Stimulated activated effector memory CD8-positive, alpha-beta T cell treated with anti-CD3 and anti-CD28 coated beads, Interleukin-12 subunit alpha, Interleukin-12 subunit beta, amount 100 ng/mL, for 72 hours (primary cell): ENCODE measurements around the gene SLC17A5.

ENCODE experiments used
- ATAC-seq: fragments of 150-1000 bp; cut with Tn5 transposase; 2 replicates; pipeline ENCODE4 v1.10.0; 2021
- DNase-seq, 2 donors: peaks; one replicate each; pipeline ENCODE4 v3.0.0; 2021 to 2022; ENCODE audit warnings: low spot score in 2 of 2
- H3K27ac Mint-ChIP-seq: one replicate; pipeline ENCODE4 v1.8.0; 2022; ENCODE audit warnings: mild to moderate bottlenecking, mixed read lengths
- H3K36me3 Mint-ChIP-seq: one replicate; pipeline ENCODE4 v1.8.0; 2022; ENCODE audit warnings: mild to moderate bottlenecking, mixed read lengths
- H3K4me1 Mint-ChIP-seq: one replicate; pipeline ENCODE4 v1.8.0; 2022; ENCODE audit warnings: mixed read lengths
- H3K4me3 Mint-ChIP-seq: one replicate; pipeline ENCODE4 v1.8.0; 2022; ENCODE audit warnings: mild to moderate bottlenecking, mixed read lengths
- H3K9me3 Mint-ChIP-seq: one replicate; pipeline ENCODE4 v1.8.0; 2022; ENCODE audit warnings: mixed read lengths

The SLC17A5 gene

DNA sequence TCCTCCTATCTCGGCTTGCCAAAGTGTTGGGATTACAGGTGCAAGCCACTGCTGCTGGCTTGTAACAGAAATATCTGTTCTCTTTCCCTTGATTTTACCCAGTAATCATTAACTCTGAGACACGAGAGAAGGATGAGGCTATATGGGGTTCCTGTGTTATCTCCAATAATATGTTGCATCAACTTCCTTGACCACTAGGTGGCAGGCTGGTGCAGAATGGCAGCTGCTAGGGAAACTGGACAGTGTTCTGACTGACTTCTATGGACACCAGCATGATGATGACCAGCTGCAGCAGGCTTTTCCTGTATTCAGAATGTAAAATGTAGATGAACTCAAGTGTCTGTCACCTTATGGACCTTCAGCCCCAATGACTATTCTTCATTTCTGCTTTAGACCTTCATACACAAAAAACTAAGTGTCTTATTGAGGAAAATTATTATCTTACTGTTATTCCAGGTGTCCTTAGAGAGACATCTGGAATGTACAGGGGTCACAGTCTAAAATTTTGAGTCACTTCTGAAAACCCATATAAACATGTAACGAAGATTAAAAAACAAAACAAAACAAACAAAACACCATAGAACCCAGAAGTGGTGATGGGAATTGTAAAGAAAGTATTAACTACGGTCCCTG is 21.8 kb upstream of the SLC17A5 start:
- no peak overlapping the region for H3K4me3 Mint-ChIP-seq
- H3K9me3 Mint-ChIP-seq: no peaks in the 10 kb centered on the region
- H3K27ac Mint-ChIP-seq: no peak overlapping the region
- no peaks in the 10 kb centered on the region for H3K36me3 Mint-ChIP-seq
- peak; percentile 83 for ATAC-seq
- peaks cover 5% of the 10 kb centered on the region for H3K4me1 Mint-ChIP-seq
- peak; percentile 75 to 87 for DNase-seq

DNA sequence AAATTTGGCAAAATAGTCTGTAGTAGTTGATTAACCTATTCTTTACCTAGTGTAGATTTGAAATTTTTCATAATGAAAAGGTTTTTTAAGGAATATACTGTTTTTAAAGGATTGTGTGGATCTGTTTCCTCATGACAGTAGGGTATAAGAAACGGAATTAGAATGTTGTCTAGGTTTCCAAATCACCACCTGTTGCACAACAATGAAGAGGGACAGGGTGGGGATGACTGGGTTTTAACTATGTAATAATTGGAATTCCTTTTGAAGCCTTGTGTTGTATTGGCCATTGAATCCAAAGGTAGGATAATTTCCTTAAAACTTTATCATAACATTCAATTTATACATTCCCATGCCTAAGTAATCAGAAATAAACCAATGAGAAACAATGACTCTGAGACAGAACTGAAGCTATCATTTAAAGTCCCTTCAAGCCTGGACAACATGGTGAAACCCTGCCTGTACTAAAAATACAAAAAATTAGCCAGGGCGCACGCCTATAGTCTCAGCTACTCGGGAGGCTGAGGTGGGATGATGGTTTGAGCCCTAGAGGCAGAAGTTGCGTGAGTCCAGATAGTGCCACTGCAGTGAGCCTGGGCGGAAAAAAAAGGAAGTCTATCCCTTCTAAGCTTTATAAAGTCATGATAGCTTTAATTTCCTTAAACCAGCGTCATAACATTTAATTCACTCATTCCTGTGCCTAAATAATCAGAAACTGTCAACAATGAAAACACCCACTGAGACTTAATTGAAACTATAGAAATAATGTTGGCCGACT is 18.3 kb upstream of the SLC17A5 start:
- Mint-ChIP-seq H3K27ac (no peak overlapping the region), H3K36me3 (no peaks in the 10 kb centered on the region), H3K9me3 (no peaks in the 10 kb centered on the region), H3K4me3 (no peak overlapping the region), H3K4me1 (peaks cover 5% of the 10 kb centered on the region)
- ATAC-seq (no peak), DNase-seq (no peak)

DNA sequence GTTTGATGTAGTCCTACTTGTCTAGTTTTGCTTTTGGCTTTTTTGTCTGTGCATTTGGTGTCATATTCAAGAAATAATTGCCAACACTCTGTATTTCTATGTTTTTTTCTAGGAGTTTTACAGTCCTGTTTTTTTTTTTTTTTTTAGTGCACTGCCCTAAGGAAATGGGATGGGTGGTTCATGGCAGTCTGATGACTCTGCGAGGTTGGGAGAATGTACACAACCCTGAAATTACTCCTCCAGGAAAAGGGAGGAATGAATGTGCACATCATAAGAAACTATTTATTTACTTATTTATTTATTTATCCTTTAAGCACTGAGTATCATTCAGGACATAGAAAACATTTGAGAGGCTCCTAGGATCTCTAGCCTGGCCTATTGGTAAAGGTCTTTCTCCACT is 15.2 kb upstream of the SLC17A5 start:
- no peaks in the 10 kb centered on the region for H3K9me3 Mint-ChIP-seq
- no peak for DNase-seq

DNA sequence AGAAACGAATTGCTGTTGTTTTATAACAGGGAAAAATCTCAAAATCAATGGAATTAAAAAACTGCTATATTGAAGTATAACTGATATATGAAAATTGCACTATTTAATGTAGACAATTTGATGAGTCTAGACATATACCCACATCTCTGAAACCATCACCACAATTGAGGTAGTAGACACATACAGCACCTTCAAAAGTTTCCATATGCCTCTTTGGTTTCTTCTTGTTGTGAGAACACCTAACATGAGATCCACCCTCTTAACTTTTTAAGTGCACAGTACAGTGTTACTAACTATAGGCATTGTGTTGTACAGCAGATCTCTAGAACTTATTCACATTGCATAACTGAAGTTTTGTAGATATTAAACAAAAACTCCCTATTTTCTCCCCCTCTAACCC is 14.0 kb upstream of the SLC17A5 start:
- H3K4me3 Mint-ChIP-seq: no peak overlapping the region
- H3K9me3 Mint-ChIP-seq: no peaks in the 10 kb centered on the region
- no peak for DNase-seq
- H3K4me1 Mint-ChIP-seq: no peaks in the 10 kb centered on the region
- ATAC-seq: peak; percentile 64
- no peak overlapping the region for H3K27ac Mint-ChIP-seq
- H3K36me3 Mint-ChIP-seq: no peaks in the 10 kb centered on the region

More for the DNA sequence above, 15.2 kb upstream of the SLC17A5 start:
- ATAC-seq: no peak
- H3K4me1 Mint-ChIP-seq: no peaks in the 10 kb centered on the region
- no peaks in the 10 kb centered on the region for H3K36me3 Mint-ChIP-seq
- H3K4me3 Mint-ChIP-seq: no peak overlapping the region
- no peak overlapping the region for H3K27ac Mint-ChIP-seq

DNA sequence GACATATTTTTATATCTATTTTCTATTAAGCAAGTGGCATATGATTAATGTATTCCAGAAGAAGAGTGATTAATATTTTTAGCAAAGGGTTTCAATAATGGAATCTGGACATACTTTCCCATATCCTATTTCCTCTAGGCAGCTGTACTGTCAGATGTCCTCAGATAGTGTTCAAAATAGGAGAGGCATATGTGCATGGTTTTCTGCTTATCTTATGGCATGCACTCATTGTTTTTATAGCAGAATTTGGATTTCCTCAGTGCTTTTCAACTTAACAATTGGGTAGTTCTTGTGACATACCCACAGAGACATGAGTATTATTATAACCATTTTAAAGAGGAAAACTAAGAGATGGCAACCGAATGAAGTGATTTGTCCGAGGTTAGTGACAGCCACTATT is 12.6 kb upstream of the SLC17A5 start:
- DNase-seq (no peak), ATAC-seq (no peak)
- Mint-ChIP-seq H3K27ac (no peak overlapping the region), H3K36me3 (no peaks in the 10 kb centered on the region), H3K9me3 (no peaks in the 10 kb centered on the region), H3K4me3 (no peak overlapping the region), H3K4me1 (no peaks in the 10 kb centered on the region)

DNA sequence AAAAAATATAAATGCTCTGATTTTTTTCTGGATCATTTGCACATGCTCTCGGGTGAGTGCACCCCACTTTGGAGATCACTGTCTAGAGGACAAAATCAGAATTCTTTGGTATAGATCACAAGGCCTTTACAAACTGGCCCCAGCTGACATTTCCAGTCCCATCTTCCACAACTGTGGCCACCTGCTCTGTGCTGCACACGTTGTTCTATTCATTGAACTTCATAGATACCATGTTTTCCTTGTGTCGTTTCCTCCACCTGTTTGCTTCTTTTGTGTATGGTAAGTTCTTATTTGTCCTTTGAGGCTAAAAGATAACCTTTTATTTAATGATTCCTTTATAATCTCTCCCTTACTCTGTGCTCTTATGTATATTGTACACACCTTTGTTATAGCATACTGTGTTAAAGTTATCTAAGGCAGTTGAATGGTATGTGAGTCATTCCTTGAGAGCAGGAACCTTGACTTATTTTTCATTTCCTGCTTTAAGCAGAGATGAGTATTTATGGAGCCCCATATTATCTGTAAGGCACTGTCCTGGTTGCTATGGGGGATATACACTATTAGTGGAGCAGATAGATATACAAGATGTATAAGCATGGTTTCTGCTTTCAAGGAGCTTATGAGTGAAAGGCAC is 12.0 kb upstream of the SLC17A5 start:
- no peaks in the 10 kb centered on the region for H3K9me3 Mint-ChIP-seq
- no peak for DNase-seq
- no peaks in the 10 kb centered on the region for H3K36me3 Mint-ChIP-seq
- H3K4me1 Mint-ChIP-seq: no peaks in the 10 kb centered on the region
- H3K27ac Mint-ChIP-seq: no peak overlapping the region
- peak; percentile 90 for ATAC-seq
- H3K4me3 Mint-ChIP-seq: no peak overlapping the region

DNA sequence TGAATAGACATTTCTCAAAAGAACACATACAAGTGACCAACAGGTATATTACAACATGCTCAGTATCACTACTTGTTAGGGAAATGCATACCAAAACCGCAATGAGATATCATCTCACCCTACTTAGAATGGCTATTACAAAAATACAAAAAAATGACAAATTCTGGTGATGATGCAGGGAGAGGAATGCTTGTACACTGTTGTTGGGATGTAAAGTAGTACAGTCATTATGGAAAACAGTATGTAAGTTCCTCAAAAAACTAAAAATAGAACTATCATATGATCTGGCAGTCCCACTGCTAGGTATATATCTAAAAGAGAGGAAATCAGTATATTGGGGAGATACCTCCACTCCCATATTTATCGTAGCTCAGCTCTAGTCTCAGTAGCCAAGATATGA is 10.9 kb upstream of the SLC17A5 start:
- Mint-ChIP-seq H3K27ac (no peak overlapping the region), H3K36me3 (no peaks in the 10 kb centered on the region), H3K9me3 (no peaks in the 10 kb centered on the region), H3K4me1 (no peaks in the 10 kb centered on the region), H3K4me3 (no peak overlapping the region)
- DNase-seq: no peak
- no peak for ATAC-seq

DNA sequence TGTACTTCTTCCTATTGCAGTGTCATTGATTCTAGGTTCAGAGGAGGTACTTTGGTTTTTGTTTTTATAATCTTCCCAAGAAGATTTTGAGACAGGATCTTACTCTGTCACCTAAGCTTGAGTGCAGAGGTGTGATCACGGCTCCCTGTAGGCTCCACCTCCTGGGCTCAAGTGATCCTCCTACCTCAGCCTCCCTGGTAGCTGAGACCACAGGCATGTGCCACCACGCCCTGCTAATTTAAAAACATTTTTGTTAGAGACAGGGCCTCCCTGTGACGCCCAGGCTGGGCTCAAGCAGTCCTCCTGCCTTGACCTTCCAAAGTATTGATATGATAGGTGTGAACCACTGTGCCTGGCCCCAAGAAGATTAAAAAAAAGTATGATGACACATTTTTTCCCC is 3.4 kb upstream of the SLC17A5 start:
- no peak overlapping the region for H3K4me3 Mint-ChIP-seq
- H3K27ac Mint-ChIP-seq: peak overlapping the region; percentile 72
- ATAC-seq: no peak
- DNase-seq: no peak
- H3K36me3 Mint-ChIP-seq: peaks cover 18% of the 10 kb centered on the region
- no peaks in the 10 kb centered on the region for H3K9me3 Mint-ChIP-seq
- peaks cover 30% of the 10 kb centered on the region for H3K4me1 Mint-ChIP-seq

DNA sequence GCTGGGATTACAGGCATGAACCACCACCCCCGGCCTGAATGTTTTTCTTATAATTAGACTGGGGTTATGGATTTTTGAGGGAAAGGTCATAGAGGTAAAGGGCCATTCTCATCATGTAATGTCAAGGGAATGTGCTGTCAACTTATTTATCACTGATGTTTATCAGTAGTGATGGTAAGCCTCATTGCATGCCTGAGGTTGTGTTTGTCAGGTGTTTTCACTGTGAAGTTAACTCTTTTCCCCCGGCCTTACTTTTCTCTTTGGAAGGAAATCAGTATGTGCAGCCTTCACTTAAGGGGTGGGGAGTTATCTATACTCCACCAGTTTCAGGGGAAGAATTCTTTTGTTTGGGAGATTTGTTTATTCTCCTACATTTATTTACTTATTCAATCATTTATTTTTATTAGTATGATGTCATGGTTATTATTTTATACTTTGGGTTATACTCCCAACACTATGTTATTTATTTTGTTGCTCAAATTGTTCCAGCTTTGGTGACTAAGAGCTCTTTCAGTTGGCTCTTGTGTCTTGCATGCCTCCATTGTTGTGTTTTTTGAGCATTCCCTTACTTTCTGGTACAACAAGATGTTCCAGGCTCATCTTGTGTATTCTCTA is 2.8 kb upstream of the SLC17A5 start:
- no peaks in the 10 kb centered on the region for H3K9me3 Mint-ChIP-seq
- no peak for ATAC-seq
- H3K36me3 Mint-ChIP-seq: peaks cover 18% of the 10 kb centered on the region

DNA sequence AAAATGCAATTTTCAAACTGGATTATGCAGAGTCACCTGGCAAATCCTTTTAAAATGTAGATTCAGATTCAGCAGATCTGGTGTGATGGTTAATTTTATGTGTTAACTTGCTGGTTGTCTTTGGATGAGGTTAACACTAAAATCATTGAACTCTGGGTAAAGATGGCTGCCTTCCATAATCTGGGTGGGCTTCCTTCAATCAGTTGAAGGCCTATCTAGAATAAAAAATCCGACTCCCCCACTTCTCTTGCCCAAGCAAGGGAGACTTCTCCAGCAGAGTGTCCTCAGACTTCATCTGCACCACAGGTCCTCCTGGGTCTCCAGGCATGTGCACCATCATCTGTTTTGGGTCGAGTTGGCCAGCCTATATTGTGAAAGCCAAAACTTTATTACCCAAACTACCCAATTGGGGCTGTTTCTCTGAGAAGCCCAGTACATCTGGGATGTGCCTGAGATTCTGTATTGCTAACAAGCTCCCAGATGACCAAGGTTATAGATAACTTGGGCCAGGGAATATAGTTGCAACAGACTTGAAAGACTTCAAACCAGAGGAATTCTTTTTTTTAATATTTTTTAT is 1.6 kb upstream of the SLC17A5 start:
- peak overlapping the region; percentile 98 for H3K27ac Mint-ChIP-seq

More for the DNA sequence above, 2.8 kb upstream of the SLC17A5 start:
- Mint-ChIP-seq H3K4me3 (no peak overlapping the region), H3K4me1 (peaks cover 30% of the 10 kb centered on the region), H3K27ac (peak overlapping the region; percentile 72)
- DNase-seq: no peak

DNA sequence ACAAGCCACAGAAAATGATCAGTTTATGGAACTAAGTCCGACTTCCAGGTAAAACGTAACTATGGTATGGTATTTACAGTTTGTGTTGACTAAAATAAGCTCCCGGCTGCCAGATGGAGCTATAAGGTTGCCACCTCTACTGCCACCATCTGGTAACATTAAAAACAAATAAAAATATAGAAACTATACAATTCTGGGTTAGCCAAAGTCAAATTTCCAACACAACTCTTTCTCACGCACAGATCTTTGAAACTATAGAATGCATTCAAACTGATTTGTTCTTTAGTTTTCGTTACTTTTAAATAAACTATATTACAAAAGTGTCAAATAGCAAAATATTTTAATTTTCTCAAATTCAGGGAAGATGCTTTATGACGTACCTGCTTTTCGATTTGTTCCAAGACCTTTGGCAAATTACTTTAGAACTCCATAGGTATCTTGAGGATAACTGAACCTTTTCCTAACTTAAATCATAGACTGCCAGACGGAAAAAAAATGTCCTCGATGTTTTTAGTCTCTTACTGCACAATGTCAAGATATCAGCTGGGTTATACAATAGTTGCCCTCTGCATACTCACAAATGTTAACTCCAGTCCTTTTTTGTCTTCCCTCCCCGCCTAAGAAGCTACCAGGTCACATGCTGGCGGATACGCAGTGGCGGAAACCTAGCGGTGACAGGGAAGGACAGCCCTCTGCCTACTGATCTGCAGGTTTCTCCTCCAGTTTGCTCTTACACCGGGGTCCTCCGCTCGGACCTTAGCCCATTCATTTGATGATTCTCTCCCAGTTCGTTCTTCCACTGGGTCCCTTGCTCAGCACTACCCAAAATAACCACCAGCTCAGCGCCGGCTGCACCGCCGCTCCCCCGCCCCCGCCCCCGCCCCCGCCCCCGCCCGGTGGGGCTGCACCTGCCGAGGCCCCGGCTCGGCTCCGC is 888 bp downstream of the SLC17A5 start:
- peak; percentile 48 to 81 for DNase-seq

More for the DNA sequence above, 1.6 kb upstream of the SLC17A5 start:
- ATAC-seq (no peak), DNase-seq (no peak)
- H3K9me3 Mint-ChIP-seq: no peaks in the 10 kb centered on the region
- peak overlapping the region; percentile 96 for H3K4me3 Mint-ChIP-seq
- peaks cover 30% of the 10 kb centered on the region for H3K4me1 Mint-ChIP-seq
- H3K36me3 Mint-ChIP-seq: peaks cover 24% of the 10 kb centered on the region

DNA sequence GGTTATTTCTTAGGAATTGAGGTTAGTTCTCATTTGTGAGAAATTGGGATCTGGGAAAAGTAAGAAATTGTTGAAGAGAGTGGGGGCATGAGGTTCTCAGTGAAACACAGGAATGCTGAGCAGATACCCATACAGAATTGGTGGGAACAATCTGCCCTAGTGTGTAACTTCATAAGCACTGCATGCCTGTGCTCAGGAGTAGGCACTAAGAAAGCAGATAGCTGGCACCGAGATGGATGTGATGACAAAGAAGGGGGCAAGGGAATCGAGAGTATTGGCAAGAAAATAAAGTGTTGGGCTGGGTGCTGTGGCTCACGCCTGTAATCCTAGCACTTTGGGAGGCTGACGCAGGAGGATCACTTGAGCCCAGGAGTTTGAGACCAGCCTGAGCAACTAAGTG is 4.0 kb downstream of the SLC17A5 start:
- DNase-seq (no peak), ATAC-seq (no peak)
- Mint-ChIP-seq H3K9me3 (no peaks in the 10 kb centered on the region), H3K27ac (no peak overlapping the region), H3K36me3 (peaks cover 37% of the 10 kb centered on the region), H3K4me3 (no peak overlapping the region), H3K4me1 (peaks cover 16% of the 10 kb centered on the region)

More for the DNA sequence above, 888 bp downstream of the SLC17A5 start:
- peak overlapping the region; percentile 96 for H3K4me3 Mint-ChIP-seq
- H3K9me3 Mint-ChIP-seq: no peaks in the 10 kb centered on the region
- peaks cover 42% of the 10 kb centered on the region for H3K36me3 Mint-ChIP-seq
- H3K27ac Mint-ChIP-seq: peak overlapping the region; percentile 98
- ATAC-seq: peak; percentile 72
- peaks cover 26% of the 10 kb centered on the region for H3K4me1 Mint-ChIP-seq

DNA sequence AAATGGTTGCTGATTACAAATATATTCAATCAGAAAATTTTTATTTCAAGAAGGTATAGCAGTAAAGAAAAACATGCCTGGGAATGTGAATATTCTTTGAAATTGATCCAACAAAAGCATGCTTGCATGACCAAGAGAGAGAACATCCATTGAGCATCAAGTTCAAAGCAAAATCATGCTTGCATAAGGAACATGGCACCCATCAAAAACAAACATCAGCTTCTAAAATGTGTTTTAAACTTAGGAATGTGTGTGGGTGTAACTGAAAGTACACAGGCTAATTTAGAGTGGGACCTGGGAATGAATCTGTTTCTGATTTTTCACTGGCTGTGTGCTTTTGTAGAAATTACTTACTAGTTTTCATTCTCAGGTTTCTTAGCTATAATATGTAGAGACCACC is 5.6 kb downstream of the SLC17A5 start:
- no peak overlapping the region for H3K4me3 Mint-ChIP-seq
- no peak for DNase-seq
- peaks cover 28% of the 10 kb centered on the region for H3K36me3 Mint-ChIP-seq
- H3K9me3 Mint-ChIP-seq: no peaks in the 10 kb centered on the region
- peaks cover 11% of the 10 kb centered on the region for H3K4me1 Mint-ChIP-seq
- ATAC-seq: no peak
- no peak overlapping the region for H3K27ac Mint-ChIP-seq

DNA sequence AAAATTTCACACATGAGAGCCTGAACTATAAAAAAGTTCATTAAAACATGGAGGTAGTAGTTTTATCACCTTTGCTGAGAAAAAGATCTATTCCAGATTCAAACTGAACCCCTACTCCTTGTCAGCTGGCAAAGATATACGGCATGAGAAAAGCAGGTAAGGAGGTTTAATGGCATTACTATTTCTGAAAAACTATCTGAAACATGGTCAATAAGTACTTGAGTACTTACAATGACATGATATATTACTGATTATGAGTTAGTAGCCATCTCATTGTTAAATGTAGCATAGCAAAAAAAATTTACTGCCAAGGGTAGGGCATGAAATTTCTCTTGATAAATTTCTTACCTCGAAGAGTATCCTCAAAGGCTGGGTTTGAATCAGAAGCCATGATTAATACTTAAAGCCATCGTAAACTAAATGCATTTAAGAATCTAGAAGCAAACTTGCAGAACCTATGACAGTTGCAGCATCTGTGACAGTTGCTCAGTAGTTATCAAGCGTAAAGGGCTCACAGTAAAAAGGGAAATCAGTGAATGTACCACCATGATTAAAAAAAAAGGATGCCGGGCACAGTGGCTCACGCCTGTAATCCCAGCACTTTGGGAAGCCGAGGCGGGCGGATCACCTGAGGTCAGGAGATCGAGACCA is 8.7 kb downstream of the SLC17A5 start:
- peak overlapping the region; percentile 88 for H3K27ac Mint-ChIP-seq
- H3K36me3 Mint-ChIP-seq: peaks cover 40% of the 10 kb centered on the region
- H3K9me3 Mint-ChIP-seq: no peaks in the 10 kb centered on the region

More for the DNA sequence above, 8.7 kb downstream of the SLC17A5 start:
- Mint-ChIP-seq H3K4me1 (peaks cover 6% of the 10 kb centered on the region), H3K4me3 (peak overlapping the region; percentile 86)
- ATAC-seq (peak; percentile 51), DNase-seq (no peak)
